ENCODE measurements around the gene CMKLR1. TPM values are rescaled to one million over a fixed set of nuclear protein-coding genes. Genes with fewer than 3 reads are reported as not detected.

CMKLR1 gene
- total RNA-seq, 1 donor from 2014 or later, result 6.4 TPM

- no peak for DNase-seq
- intact Hi-C loops (cut with micrococcal nuclease), result no loop called here
- ATAC-seq, result no peak
Measured at GRCh38 chr12:108282676-108283075, 56.4 kb downstream of the CMKLR1 start.

GRCh38 chr12:108282160-108282559 is 57.0 kb downstream of the CMKLR1 start:
- ATAC-seq, result no peak
- intact Hi-C loops (cut with micrococcal nuclease), result no loop called here
- no peak for DNase-seq

- ATAC-seq (no peak), DNase-seq (no peak)
- intact Hi-C loops (cut with micrococcal nuclease), result no loop called here
Measured at GRCh38 chr12:108277613-108278012, 61.5 kb downstream of the CMKLR1 start.

GRCh38 chr12:108273217-108273616 is 65.9 kb downstream of the CMKLR1 start:
- DNase-seq, result no peak
- no peak for ATAC-seq
- intact Hi-C loops (cut with micrococcal nuclease), result no loop called here

- no peak for ATAC-seq
- intact Hi-C loops (cut with micrococcal nuclease), result no loop called here
- DNase-seq, result no peak
Measured at GRCh38 chr12:108271951-108272872, 66.9 kb downstream of the CMKLR1 start.

- ATAC-seq (no peak), DNase-seq (no peak)
- intact Hi-C loops (cut with micrococcal nuclease), result no loop called here
Measured at GRCh38 chr12:108270849-108271143, 68.3 kb downstream of the CMKLR1 start.

GRCh38 chr12:108270035-108270848 is 68.9 kb downstream of the CMKLR1 start:
- intact Hi-C loops (cut with micrococcal nuclease), result no loop called here
- no peak for ATAC-seq
- DNase-seq, result no peak

- no peak for DNase-seq
- ATAC-seq, result no peak
- intact Hi-C loops (cut with micrococcal nuclease), result no loop called here
Measured at GRCh38 chr12:108269224-108269623, 69.9 kb downstream of the CMKLR1 start.

GRCh38 chr12:108268397-108268796 is 70.7 kb downstream of the CMKLR1 start:
- intact Hi-C loops (cut with micrococcal nuclease), result no loop called here
- ATAC-seq (no peak), DNase-seq (no peak)

GRCh38 chr12:108267450-108267849 is 71.7 kb downstream of the CMKLR1 start:
- intact Hi-C loops (cut with micrococcal nuclease), result no loop called here
- no peak for DNase-seq
- ATAC-seq, result no peak

- intact Hi-C loops (cut with micrococcal nuclease), result no loop called here
- ATAC-seq (no peak), DNase-seq (no peak)
Measured at GRCh38 chr12:108266131-108266530, 73.0 kb downstream of the CMKLR1 start.

GRCh38 chr12:108265505-108265904 is 73.6 kb downstream of the CMKLR1 start:
- ATAC-seq (no peak), DNase-seq (no peak)
- intact Hi-C loops (cut with micrococcal nuclease), result no loop called here

GRCh38 chr12:108260969-108261368 is 78.1 kb downstream of the CMKLR1 start:
- ATAC-seq, result no peak
- intact Hi-C loops (cut with micrococcal nuclease), result no loop called here
- no peak for DNase-seq

- DNase-seq, result no peak
- intact Hi-C loops (cut with micrococcal nuclease), result no loop called here
- no peak for ATAC-seq
Measured at GRCh38 chr12:108260039-108260438, 79.1 kb downstream of the CMKLR1 start.

GRCh38 chr12:108257610-108258106 is 81.5 kb downstream of the CMKLR1 start:
- intact Hi-C loops (cut with micrococcal nuclease), result no loop called here
- no peak for DNase-seq
- no peak for ATAC-seq

GRCh38 chr12:108257004-108257403 is 82.1 kb downstream of the CMKLR1 start:
- ATAC-seq, result no peak
- no peak for DNase-seq
- intact Hi-C loops (cut with micrococcal nuclease), result no loop called here

GRCh38 chr12:108255252-108255602 is 83.9 kb downstream of the CMKLR1 start:
- intact Hi-C loops (cut with micrococcal nuclease), result no loop called here
- ATAC-seq (no peak), DNase-seq (no peak)

- intact Hi-C loops (cut with micrococcal nuclease), result no loop called here
- no peak for ATAC-seq
- DNase-seq, result no peak
Measured at GRCh38 chr12:108254517-108255251, 84.4 kb downstream of the CMKLR1 start.

GRCh38 chr12:108254030-108254429 is 85.1 kb downstream of the CMKLR1 start:
- ATAC-seq (no peak), DNase-seq (no peak)
- intact Hi-C loops (cut with micrococcal nuclease), result no loop called here

- no peak for DNase-seq
- intact Hi-C loops (cut with micrococcal nuclease), result no loop called here
- ATAC-seq, result no peak
Measured at GRCh38 chr12:108253540-108253939, 85.6 kb downstream of the CMKLR1 start.
